ENCODE data around the gene KCNJ3.

Gene KCNJ3

DNA sequence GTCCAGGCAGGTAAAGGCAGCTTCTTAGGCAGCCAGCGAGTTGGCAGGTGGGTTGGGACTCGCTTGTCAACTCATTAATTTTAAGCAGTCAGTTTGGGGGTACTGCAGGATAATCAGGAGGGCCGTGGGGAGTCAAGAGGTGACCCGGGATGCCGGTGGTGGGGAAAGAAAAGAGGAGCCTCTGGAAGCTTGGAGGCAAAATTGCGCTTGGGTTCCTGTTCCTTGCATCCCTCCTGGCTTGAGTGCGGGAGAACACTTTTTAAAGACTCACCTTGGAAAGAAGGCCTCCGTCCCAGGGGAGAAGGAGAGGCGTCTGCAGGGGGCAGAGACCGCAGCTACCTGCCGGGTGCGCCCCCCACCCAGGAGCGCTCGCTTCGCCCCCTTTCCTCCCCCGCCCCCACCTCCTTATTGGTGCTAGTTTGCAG lies at the start of gene KCNJ3:
Gene KCNJ3 (plus strand): TSS at position 400 of the 425 bp plus-strand sequence. CDS start 81 bp downstream, outside the sequence.
- DNase-seq: no peak

GRCh38 chr2:154655499-154655898 lies 43.0 kb upstream of the KCNJ3 start:
- no peak for DNase-seq

GRCh38 chr2:154658854-154659253 lies 39.6 kb upstream of the KCNJ3 start:
- no peak for DNase-seq

GRCh38 chr2:154664248-154664647 lies 34.2 kb upstream of the KCNJ3 start:
- DNase-seq: no peak

DNA sequence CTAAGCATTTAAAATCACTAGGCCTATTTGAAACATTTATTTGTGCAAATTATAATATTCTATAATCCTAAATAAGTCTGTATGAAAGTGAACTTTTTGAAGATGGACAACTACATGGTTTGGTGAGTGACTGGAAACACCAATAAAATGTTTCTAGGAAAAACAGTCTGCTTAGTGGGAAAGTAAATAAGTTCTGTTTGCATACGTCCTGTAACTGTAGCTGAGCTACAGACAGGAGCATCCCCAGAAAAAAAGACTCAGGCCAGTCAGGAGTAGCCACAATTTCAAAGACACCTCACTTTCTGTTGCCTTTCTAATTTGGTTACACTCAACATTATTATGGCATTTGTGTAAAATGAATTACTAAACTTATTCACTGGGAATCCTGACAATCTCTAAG lies 28.4 kb upstream of the KCNJ3 start:
- DNase-seq: no peak

DNA sequence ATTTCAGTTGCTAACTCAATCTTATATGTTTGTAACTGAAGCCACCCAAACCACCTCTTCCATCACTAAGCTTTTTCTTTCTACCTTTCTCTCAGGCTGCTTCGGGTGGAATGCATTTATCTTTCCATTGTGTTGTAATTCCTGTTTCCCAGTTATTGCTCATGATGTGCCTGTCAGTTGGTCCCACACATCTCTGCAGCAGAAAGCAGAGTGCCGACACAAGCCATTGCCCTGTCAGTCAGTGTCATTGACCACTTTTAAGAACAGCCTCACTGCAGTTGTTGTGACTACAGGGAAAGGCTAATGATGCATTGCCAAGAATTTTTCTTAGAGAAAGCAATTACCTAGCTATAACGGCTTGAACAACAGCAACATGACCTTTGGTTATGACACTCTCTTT lies 24.8 kb upstream of the KCNJ3 start:
- DNase-seq: no peak

DNA sequence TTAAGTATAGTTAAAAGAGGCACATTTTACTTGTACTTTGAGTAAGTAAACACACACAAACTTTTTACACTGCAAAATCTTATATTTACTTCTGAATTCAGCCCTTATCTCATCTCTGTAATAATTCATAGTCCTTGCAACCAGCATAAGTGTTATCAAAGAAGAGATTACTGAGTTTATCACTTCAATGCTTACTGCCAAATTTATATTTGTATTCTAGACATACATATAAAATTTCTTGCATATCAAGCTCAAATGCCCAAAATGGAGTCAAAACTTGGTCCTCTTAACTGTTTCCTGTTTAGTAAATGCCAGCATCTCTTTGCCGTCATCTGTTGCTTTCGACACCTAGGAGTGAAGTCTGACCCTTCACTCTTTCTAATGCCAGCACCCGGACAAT lies 21.1 kb upstream of the KCNJ3 start:
- DNase-seq: no peak

DNA sequence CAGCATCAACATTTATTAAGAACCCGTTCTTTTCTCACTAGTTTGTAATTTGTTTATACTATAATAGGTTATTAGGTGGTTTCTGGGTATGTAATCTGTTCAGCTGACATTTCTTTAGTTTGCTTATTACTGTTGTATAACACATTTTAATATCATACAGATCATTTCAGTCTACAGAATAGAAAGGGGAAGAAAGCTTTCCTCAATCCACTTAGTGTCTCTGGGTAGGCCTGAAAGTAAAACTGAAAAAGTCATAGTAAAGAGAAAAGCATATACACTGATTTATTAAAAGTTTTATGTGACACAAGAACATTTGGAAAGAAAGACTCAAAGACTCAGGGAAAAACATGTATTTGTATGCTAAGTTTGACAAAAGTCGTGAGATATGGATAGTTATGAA lies 16.8 kb upstream of the KCNJ3 start:
- DNase-seq: no peak

- no peak for DNase-seq
Measured at GRCh38 chr2:154686162-154686561, 12.3 kb upstream of the KCNJ3 start.

DNA sequence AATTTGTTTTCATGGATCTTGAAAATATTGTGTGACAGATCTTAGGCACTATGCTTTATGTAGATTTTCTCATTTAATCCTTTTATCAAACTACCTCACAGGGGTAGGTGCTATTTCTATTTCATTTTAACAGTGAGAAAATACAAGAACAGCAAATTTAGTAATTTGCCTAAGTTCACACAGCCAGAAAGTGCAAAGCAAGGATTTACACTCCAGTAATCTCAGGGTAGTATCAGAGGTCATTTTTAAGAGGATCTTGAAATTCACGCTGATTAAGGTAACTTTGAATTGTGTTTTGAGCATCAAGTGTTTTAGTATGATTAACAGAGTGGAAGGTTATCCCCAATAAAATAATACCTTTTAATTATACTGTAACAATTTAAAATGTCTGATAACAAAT lies 10.1 kb upstream of the KCNJ3 start:
- no peak for DNase-seq

GRCh38 chr2:154689158-154689557 lies 9.3 kb upstream of the KCNJ3 start:
- DNase-seq: no peak

DNA sequence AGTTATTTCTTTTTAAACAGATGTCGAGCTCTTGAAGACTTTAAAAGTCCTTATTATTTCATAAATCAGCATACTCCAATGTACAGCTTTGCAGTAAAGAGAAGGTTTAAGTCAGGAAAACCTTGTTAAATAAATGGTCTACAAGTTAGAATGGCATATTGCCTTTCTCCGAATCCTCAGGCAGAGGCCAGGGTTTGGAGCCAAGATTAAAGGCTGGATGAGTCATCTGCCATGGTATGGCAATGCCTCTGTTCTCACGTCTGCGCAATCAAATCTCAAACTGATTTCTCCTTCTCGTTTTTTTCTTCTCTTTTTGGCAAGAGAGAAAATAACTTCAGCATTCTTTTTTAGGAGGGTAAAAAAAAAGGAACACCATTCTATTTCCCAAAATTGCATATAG lies 5.6 kb upstream of the KCNJ3 start:
- DNase-seq: no peak

DNA sequence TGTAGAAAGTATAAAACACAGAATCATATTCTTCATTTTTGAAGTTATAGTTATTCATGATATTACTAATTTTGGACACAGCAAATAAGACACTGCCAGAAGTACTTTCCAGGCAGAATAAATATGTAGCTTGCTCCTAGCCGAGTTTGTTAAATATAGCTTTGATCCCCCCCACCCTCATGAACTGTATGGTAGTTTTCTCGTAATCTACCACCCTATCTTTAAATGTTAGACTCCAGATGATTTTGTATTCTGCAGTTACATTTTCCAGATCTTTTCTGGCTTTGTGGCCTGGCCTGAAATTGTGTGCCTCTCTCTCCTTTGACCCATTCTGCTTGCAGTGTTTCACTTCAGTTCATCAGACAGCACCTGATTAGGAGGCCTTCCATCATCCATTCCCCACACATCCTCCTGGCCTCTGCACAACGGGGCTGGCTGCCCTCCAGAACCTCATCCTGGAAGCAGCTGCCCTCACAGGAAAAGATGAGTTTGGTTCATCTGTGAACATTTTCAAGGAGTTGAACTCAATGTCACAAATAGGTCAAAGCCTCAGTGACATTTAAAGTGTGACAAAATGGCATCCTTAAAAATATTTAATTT lies 4.7 kb upstream of the KCNJ3 start:
- no peak for DNase-seq

DNA sequence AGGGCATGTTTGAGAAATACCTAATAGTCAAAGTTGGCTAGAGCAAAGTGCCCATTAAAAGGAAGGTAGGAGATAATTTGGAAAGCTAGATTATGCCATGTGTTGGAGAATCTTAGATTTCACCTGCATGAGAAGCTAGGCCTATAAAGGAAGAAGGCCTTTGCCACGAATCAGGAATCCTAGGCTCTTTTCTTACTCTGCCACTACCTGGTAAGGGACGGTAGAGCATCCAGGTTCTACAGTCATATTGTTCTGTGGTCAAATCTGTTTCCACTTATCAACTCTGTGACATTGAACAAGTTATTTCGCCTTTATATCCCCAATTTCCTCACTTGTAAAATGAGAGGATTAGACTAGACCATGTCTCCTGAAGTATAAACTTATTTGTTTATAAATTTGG lies 3.6 kb upstream of the KCNJ3 start:
- no peak for DNase-seq

GRCh38 chr2:154696369-154696768 lies 2.1 kb upstream of the KCNJ3 start:
- DNase-seq: no peak

- no peak for DNase-seq
Measured at GRCh38 chr2:154696810-154697417, 1.6 kb upstream of the KCNJ3 start.

DNA sequence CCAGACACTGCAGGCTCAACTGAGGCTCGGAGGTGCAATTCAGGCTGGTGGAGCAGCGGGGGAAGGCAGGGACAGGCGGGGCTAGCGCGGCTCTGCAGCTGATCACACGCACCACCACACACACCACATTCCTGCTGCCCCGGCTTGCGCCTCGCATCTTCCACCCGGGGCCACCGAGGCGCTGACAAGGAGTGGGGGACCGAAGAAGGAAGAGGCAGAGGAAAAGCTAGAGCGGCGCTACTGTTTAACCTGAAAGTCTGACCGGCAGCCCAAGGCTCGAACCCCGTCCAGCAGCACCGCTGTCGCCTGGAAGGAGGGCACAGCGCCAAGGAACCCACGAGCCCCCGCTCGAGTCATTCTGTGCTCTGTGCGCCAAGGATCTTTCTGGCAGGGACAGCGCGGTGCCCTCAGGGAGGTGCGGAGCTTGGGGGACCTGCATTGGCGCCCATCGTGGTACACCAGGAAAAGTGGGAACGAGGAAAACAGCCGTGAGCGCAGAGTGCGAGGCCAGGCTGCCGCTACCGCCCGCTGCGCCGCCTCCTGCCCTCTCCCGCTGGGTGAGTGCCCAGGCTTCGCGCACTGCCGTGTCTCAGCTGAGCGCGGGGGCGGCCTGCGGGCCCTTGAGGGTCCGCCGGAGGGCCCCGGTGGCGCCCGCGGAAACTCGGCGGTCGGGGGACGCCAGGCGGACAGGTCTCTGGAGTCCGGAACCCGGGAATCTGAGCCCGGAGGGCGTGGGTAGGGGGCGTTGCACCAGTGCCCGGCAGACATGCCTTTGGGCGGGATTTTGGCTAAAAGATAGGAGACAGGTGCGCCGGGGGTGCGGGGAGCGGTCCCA lies 860 bp upstream of the KCNJ3 start:
- DNase-seq: no peak

GRCh38 chr2:154698721-154699574 lies 453 bp downstream of the KCNJ3 start:
- DNase-seq: no peak

- DNase-seq: no peak
Measured at GRCh38 chr2:154699575-154699930, 1.1 kb downstream of the KCNJ3 start.

GRCh38 chr2:154700136-154700535 lies 1.6 kb downstream of the KCNJ3 start:
- no peak for DNase-seq

DNA sequence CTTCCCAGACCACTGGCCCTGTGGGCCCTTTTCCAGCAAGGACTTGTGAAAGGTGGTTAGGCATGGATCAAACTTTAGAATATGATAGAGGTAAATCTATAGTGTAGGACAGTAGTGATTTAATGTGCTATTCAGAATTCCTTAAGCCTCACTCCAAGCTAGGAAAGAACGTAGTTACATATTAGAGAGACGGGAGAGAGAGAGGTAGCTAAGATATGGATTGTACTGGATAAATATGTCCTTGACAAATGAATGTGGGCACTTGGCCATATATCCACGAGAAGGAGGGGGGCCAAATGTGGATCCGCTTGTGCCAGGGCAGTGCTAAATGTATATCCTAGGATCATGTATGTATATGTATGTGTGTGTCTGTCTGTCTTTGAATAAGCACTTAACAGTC lies 6.5 kb downstream of the KCNJ3 start:
- no peak for DNase-seq

GRCh38 chr2:154706660-154707059 lies 8.2 kb downstream of the KCNJ3 start:
- DNase-seq: no peak

GRCh38 chr2:154707994-154708575 lies 9.6 kb downstream of the KCNJ3 start:
- DNase-seq: no peak
